EL (cell line): Measurements from ENCODE around the gene PPT2.
"Not testable (repeated sequence)": the region's sequence is repeated elsewhere in the genome, so short reads cannot be mapped to it uniquely, and the experiment has no call there.

Experiments used
- DNase-seq: peaks from one replicate; pipeline ENCODE4 v3.0.0-alpha.2; 2016

The PPT2 gene

GRCh38 chr6:32190911-32191677, 37.2 kb downstream of the PPT2 start:
- DNase-seq: no peak

- DNase-seq: no peak
Measured at GRCh38 chr6:32191696-32192607, 38.0 kb downstream of the PPT2 start.

- peak; percentile 58 for DNase-seq
Measured at GRCh38 chr6:32192608-32193039, 38.7 kb downstream of the PPT2 start, which contains the start of gene GPSM3. Gene GPSM3, minus strand, starts transcription at chr6:32192643. Its CDS starts 130 bp downstream, at chr6:32192513.

- not testable (repeated sequence) for DNase-seq
Measured at GRCh38 chr6:32193096-32193495, 39.2 kb downstream of the PPT2 start.

GRCh38 chr6:32194388-32194787, 40.4 kb downstream of the PPT2 start:
- no peak for DNase-seq

GRCh38 chr6:32194825-32195651, 41.1 kb downstream of the PPT2 start:
- DNase-seq: peak; percentile 68

- DNase-seq: peak; percentile 100
Measured at GRCh38 chr6:32195652-32195901, 41.6 kb downstream of the PPT2 start.

- DNase-seq: peak; percentile 82
Measured at GRCh38 chr6:32195902-32196681, 42.2 kb downstream of the PPT2 start.

- DNase-seq: no peak
Measured at GRCh38 chr6:32196682-32197616, 43.0 kb downstream of the PPT2 start.

GRCh38 chr6:32198345-32198696, 44.4 kb downstream of the PPT2 start:
- DNase-seq: no peak

GRCh38 chr6:32198866-32199265, 44.9 kb downstream of the PPT2 start:
- DNase-seq: no peak

- no peak for DNase-seq
Measured at GRCh38 chr6:32200711-32201475, 47.0 kb downstream of the PPT2 start.

- no peak for DNase-seq
Measured at GRCh38 chr6:32202186-32202585, 48.2 kb downstream of the PPT2 start.

GRCh38 chr6:32203426-32204267, 49.7 kb downstream of the PPT2 start:
- DNase-seq: no peak

- DNase-seq: no peak
Measured at GRCh38 chr6:32204268-32204715, 50.4 kb downstream of the PPT2 start.

- DNase-seq: no peak
Measured at GRCh38 chr6:32208996-32209395, 55.1 kb downstream of the PPT2 start.

- no peak for DNase-seq
Measured at GRCh38 chr6:32210191-32210601, 56.3 kb downstream of the PPT2 start.

- not testable (repeated sequence) for DNase-seq
Measured at GRCh38 chr6:32211432-32211831, 57.5 kb downstream of the PPT2 start.

- no peak for DNase-seq
Measured at GRCh38 chr6:32212076-32212760, 58.3 kb downstream of the PPT2 start.
